Measurements from ENCODE around the gene SCUBE3.

Gene SCUBE3

DNA sequence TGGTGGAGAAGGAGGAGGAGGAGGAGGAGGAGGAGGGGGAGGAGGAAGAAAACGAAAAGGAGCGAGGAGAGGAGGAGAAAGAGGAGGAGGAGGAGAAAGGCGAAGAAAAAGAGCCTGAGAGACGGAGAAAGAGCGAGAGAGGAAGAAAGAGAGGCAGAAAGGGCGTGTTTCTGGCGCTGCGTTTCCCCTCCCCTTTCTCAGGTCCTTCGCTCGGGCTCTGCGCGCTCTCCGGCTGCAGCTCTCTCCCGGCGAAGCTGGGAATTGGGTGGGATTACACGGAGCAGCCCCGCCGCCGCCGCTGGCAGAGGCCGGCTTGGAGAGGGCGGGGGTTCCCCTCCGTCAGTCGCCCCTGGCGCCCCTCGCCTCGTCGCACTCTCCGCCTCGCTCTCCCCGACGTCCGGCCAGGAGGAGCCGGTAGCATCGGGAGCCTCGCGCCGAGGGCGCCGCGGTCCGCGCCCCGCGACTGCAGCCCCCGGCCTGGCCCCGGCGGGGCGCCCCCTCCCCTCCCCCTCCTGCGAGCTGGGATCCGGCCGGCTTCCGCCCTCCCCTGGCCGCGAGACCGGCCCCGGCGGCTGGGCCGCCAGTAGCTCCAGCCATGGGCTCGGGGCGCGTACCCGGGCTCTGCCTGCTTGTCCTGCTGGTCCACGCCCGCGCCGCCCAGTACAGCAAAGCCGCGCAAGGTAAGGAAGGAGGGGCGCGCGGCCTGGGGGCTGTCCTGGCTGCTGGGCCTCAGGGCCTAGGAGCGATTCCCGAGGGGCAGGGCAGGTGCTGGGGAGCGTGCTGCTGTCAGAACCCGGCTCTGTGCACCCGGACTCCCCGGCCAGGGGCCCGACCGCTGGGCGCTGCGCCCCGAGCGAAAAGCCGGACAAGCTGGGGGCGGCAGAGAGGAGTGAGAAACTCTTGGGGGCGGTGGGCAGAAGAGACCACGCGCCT is at the start of gene SCUBE3:
Gene SCUBE3, plus strand, starts transcription at position 133 of the 933 bp plus-strand sequence. Its CDS starts 463 bp downstream, at position 596.
- peak in 1 of 2 donors; percentile 26 for DNase-seq

DNA sequence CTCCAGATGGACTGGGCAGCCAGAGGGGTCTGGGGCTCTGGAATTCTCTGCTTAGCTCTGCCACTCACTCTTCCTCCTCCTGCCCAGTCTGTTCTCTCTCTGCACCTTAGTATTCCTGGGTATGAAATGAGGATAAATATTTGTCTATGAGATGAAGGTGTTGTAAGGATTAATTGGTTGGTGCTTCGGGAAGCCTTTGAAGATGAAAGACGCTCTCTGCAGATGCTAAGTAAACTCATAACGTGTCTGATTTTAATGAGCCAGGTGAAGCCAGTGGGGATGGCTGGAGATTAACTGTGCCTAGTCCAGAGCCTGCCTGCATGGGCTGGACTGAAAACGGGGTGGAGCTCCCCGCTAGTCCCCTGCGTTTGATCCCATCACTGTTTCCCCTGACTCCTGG is 49.5 kb upstream of the SCUBE3 start:
- DNase-seq: no peak

DNA sequence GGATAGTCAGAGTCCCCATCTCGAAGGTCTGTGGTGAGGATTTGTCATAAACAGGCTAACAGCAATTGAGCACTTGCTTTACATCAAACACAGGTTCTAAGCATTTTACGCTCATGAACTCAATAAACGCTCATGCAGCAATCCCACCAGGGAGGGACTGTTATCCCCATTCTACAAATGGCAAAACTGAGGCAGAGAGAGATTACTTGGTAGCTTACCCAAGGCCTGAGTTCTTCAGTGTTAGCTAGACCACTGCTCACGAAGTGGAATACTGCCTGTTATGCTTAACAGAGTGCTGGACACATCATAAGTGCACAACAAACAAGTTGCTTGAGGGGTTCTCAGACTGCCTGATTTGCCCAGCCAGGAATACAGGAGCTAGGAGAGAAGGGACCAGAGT is 48.9 kb upstream of the SCUBE3 start:
- DNase-seq: no peak

DNA sequence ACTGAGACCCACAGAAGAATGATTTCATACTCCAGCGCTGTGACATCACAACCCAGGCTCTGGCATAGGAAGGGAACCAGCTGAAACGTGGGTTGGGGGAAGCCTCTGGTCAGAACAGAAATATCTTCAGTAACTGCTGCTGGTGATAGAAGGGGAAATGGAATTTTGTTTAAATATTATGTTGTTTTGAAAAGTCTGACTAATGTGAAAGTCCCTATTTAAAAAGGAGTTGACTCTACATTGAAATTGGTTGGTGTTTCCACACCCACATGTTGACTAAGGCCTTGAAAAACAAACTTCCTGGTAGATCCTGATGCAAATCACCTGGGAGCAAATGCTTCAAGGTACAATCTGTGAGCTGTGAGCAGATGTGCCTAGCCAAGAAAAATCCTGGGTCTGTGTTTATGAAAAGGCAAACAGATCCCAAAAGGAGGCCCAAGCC is 48.1 kb upstream of the SCUBE3 start:
- DNase-seq: peak; percentile 63 to 92

DNA sequence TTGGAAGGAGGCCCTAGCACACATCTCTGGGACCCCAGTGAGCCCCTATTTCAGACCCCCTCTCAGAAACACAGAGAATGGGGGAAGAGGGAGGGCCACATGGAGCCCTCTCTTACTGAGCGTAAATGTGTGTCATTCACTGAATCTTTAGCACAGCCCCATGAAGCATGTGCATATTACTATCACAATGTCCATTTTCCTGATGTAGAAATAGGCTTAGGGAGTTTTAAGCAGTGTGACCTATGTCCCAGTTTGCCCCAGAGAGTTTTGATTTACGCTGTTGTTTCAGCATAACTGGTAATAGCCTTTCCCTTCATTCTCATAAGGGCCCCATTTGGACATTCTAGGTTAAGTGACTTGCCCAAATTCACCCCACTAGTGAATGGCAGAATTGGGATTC is 47.6 kb upstream of the SCUBE3 start:
- DNase-seq: peak in 1 of 2 donors; percentile 35

DNA sequence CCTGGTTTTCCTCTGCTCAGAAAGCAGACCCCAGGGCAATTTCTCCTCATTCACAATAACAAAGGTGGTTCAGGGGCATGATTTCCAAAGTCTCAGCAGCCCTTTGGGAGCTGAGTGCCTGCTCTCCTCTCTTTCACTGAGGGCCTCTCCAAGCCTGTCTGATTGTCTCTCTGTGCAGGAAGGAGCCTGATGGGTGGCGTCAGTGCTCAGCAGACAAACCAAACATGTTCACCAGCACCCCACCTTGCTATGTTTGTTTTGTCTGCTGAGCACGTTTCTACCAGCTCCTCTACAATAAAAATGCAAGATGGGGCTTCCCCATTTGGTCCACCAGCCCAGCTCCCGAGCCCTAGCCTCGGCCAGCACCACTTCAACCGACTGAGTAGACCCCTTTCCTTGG is 47.2 kb upstream of the SCUBE3 start:
- DNase-seq: no peak

DNA sequence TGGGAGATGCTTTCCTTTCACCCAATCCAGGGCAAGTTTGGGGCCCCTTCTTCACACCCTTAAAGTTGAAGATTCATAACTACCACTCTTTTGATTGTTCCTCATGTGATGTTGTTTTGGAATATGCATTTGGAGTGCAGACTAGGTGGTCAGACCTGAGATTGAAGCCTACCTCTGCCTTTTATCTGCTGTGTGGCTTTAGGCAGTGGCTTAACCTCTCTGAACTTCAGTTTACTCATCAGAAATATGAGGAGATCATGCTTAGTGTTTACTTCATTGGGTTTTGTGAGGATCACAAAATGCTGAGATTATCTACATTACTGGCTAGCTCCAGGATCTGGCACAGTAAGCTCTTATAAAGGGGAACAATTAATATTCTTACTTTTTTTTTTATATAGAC is 46.3 kb upstream of the SCUBE3 start:
- no peak for DNase-seq

DNA sequence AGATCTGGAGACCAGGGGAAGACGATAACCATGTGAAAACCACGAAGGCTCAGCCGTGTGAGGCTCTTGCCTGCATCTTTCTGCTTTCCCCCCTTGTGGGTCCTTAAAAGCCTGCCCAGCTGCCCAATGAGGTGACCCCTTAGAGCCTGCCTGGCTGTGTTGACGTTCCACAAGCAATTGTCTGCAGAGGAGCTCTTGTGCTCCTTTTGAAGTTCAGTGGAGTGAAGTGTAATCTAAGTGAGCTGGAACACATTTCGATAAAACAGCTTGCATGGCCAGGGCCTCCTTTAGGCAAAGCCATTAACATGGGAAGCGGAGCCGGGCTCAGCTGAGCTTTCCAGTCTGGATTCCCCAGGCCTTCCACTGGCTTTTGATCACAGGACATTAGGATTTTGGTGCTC is 45.3 kb upstream of the SCUBE3 start:
- no peak for DNase-seq

DNA sequence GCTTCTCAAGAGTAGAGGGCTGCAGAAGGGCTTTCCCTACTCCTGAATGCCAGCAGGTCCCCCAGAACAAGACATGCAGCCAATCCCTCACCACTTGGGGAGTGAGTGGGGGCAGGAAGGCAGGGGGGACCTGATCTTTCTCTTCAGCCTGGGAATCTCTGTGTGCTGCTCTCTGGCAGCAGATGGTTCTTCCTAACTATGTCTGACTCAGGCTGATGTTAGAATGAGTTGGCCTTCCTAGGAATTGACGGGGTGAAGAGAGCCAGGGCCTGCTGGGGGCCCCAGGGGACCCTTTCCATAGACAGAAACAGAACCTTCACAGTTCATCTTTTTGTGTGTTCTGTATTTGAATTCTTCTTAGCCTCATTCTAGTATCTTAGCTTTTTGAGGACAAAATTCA is 43.6 kb upstream of the SCUBE3 start:
- DNase-seq: no peak

DNA sequence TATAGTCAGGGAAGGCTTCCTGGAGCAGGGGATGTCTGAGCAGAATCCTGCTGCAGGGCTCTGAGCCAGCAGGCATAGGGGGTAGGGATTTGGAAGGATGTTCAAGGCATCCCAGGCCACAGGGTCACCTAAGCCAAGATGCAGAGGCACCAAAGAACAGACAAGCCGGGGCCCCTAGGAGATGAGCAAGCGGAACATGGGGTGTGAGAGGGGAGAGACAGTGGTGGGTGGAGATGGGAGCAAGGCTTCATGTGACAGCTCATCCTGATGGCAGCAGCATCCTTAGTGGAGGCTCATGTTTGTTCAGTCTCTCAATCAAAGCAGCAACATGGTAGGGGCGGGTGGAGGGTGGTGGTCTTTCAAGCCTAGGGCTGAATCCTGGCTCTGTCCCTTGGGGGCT is 42.9 kb upstream of the SCUBE3 start:
- no peak for DNase-seq

DNA sequence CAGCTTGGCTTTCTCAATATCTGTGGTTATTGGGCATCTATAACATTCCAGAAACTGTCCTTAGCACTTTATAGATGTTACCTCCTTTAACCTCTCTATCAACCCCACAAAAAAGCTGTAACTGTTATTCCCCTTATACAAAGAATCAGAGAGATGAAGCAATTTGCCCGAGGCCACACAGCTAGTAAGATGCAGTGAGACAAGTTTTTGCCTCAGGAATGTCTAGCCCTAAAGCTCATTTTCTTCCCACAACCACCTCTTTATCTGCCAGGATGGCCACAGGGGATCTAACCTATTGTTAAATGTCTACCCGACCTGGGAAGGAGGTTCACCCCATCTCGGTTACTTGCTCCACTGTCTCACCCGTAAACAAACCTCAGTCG is 40.7 kb upstream of the SCUBE3 start:
- no peak for DNase-seq

DNA sequence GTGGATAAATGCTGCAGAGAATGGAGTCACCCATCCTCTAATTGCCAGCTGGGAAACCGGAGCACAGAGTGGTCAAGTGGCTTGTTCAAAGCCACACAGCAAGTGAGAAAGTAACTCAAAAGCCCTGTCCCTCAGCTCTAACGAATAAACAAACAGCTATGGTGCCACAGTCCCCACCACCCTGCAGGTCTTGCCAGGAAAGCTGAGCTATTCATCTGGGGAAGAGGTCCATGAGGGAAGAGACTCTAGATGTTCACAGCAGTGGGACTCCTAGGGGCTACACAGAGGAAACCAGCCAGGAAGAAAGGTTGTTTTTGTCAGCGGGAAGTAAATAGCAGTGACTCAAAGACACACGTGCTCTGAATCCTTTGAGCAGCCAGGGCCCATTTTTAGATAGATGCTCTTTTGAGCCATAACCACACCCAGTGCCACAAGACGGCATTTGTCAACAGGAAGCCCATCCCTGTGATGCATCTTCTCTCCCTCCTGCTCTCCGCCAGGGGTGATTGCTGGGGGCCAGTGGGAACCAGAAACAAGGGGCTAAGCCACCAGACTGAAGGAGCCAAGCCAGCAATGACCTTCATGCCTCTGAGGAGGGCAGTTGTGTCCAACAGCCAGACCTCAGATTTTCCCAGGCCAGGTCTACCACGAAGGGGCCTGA is 40.2 kb upstream of the SCUBE3 start:
- DNase-seq: no peak

DNA sequence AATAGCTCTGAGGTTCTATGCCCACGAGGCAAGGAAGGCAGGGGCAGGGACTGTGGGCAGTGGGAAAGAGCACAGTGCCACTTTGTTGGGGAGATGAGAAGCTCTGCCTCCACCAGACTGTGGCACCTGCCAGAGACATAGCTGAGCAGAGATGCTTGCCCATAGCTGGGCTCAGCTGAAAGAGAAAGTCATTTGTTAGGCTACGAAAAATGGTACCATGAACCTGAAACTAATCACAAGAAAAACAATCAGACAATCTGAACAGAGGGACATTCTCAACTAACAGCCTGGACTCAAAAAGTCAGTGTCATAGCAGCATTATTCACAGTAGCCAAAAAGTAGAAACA is 39.7 kb upstream of the SCUBE3 start:
- DNase-seq: no peak

DNA sequence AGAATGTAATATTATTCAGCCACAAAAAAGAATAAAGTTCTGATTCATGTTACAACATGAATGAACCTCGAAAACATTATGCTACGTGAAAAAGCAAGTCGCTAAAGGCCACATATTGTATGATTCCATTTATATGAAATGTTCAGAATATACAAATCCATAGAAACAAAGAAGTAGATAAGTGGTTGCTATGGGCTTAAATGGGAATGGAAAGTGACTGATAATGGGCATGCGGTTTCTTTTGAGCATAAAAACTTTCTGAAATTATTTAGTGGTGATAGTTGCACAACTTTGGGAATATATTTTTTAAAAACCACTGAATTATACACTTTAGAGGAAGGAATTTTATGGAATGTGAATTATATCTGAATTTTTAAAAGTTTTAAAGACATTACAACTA is 39.3 kb upstream of the SCUBE3 start:
- DNase-seq: no peak

DNA sequence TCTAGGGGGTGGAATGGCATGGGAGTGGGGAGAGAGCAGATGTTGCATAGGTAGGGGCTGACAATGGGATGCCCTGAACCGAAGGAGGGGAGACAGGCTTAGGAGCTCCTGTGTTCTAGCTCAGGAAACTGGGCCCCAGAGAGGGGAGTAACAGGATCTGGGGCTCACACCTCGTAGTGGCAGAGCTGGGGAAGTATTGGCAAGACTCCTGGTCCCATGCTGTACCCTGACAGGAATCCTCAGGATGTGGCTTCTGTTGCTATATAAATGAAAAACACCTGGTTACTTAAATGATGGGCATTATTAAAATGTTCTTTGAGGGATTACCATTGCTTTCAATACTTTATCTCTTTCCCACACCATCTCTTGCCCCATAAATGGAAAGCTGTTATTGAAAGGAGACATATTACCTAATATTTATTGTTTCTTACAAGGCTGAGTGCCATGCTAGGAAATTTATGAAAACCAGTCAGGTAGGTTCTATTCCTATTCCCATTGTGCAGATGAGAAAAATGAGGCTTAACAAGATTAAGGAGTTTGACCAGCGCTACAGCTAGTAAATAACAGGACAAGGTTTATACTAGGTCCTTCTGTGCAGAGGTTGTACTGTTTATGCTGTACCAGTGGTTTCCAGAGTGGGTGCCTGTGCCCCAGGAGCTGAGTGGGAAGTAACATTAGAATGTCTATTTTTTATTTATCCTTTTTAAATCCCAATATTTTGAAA is 37.3 kb upstream of the SCUBE3 start:
- no peak for DNase-seq

DNA sequence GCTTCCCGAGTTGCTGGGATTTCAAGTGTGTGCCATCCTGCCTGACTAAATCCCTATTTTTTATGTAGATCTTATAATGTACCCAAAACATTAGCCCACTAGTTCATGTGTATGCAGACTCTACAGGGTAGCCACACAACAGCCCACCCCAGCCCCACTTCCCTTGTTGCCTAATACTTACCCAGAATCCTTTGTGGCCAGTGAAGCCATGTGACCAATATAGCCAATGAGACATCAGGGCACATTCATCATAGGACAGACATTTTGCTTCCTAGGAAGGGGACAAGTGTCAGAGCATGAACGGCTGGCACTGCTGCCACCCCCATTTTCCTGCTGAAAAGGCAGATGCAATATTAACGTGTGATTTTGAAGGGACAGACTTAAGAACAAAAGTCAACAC is 36.6 kb upstream of the SCUBE3 start:
- no peak for DNase-seq

DNA sequence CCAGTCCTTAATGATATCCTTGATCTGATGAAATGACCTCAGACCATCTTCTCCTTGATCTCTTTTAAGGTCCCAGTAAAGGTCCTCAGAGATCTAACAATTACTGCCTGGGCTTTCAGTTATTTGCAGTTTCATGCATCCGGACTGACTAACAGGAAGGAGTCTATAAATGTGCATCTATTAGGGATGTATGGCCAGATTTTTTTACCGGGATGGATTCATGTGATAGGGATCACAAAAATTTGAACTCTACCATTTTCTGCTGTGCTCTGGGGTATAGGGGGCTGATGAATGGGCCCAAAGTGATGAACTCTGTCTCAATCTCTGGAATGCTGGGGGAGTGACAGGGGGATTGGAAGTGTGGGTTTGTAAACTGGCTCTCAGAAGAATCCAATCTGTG is 36.2 kb upstream of the SCUBE3 start:
- no peak for DNase-seq

DNA sequence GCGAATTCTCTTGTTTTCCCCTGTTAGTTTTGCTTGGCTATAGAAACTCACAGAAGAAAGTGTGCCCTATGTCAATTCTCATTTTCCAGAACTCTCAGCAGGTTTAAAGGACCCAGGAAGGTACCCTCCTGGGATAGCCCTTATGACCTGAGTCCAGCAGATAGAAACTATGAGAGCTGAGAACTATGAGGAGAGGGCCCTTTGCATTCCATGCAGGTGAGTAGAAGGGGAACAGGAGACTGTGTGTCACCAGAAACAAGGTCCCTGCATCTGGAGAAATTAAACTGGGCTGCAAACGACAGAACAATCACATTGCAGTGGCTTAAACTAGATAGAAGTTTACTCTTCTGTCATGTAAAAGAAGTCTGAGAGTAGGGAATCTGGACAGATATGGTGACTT is 35.7 kb upstream of the SCUBE3 start:
- DNase-seq: no peak

DNA sequence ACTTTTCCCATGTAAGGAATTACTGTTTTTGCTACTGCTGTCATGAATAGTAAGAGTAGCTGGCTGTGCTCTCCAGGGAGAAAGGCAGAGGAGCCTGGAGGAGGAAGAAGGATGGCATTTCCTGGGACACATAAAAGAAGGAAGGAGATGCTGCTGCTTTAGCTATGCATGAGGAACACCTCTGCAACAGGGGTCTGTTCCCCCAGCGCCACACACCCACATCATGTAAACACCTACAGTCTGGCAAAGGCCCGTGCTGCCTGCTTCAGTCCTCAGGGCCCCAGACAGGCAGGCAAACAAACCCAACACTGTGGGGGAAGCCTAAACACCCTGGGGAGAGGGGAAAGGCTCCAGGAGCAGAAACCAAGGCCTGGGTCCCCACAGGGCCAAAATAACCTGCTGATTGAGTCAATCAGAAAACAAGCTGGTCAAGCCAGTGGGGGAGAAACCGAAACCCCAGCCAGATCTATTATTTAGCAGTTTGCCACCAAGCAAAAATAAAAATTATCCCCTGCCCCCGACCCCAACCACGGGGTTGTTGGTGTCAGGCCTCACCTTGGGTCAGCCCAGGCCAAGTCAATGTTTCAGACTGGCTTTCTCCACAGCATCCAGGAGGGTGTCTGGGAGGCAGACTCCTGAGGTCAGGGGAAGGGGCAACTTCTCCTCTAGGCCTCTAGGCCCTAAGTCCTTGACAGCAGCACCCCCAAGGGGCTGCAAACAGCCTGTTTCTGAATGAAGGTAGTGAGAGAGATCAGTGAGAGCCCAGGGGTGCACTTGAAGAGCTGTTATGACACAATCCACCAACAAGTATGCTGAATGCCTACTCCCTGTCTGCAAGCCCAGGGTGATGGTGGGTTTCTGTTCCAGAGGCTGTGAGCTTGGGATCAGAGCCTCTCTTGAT is 34.6 kb upstream of the SCUBE3 start:
- DNase-seq: no peak

DNA sequence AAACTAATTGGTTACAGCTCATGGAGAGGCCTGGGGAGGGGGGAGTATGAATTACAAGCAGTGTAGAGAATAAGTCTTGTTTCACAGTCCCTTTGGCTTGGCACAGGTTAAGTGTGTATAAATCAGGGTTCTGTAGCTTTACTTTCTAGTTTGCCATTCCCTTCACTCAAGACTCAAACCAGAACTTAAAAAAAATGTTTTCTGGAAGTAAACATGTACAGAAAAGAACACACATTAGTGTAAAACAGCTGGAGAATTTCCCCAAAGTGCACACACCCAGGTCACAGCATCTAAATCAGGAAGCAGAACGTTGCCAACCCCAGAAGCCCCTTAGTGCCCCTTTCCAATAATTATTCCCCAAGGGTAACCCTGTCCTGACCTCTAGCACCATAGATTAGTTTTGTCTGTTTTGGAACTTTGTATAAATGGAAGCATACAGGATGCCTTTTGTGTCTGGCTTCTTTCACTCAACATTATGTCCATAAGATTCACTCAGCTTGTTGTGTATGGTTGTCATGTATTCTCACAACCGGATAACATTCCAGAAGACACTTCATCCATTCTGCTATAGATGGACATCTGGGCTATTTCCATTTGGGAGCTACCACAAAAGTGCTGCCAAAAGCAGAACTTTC is 33.7 kb upstream of the SCUBE3 start:
- DNase-seq: no peak

DNA sequence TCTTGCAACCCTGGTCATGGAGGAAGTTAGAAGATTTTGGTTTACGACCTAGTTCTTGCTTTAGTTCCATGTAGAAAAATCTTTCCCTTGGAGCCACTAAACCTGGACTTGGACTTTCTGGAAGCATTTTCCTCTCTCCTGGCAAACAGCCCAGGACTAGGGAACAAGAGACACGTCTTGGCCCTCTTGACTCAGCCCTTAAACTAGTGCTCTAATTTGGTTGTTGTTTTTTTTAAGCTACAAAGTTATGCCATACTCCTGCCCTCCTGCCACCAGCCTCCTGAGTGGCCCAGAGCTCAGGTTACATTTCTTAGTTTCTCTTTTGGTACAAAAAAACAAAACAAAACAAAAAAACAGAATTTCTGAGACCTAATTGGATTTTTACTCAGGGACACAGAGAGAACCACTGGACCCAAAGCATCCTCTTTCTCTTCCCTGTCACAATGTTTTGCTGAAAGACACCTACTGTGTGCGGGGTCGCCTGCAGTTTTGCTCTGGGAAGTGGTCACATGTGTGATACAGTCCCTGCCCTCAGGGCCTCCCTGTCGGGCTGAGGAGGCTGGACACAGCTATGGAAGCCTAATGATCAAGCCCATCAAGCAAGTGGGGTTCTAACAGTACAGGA is 32.3 kb upstream of the SCUBE3 start:
- no peak for DNase-seq
